Measurements from ENCODE around the gene RASL11A.
"Not testable (repeated sequence)": the region's sequence is repeated elsewhere in the genome, so short reads cannot be mapped to it uniquely, and the experiment has no call there.

The RASL11A gene

GRCh38 chr13:27273658-27274425 is 3.2 kb downstream of the RASL11A start:
- Mint-ChIP-seq H3K4me3 (no peak overlapping the region), H3K4me1 (peaks cover 12% of the 10 kb centered on the region), H3K36me3 (ENCODE audit: insufficient read depth) (peaks cover 3% of the 10 kb centered on the region), H3K9me3 (no peaks in the 10 kb centered on the region), H3K27ac (ENCODE audit: low read depth) (no peak overlapping the region), H3K27me3 (peaks cover 25% of the 10 kb centered on the region)
- ATAC-seq (replicated peaks; ENCODE audit: extremely low read depth, poor library complexity, severe bottlenecking) (no peak), DNase-seq (ENCODE audit: low spot score in 2 of 2) (no peak)

GRCh38 chr13:27274631-27275030 is 4.0 kb downstream of the RASL11A start:
- no peak for DNase-seq (ENCODE audit: low spot score in 2 of 2)
- Mint-ChIP-seq H3K27me3 (peaks cover 25% of the 10 kb centered on the region), H3K4me1 (peaks cover 12% of the 10 kb centered on the region), H3K36me3 (ENCODE audit: insufficient read depth) (peaks cover 3% of the 10 kb centered on the region), H3K9me3 (no peaks in the 10 kb centered on the region), H3K27ac (ENCODE audit: low read depth) (no peak overlapping the region), H3K4me3 (no peak overlapping the region)
- no peak for ATAC-seq (replicated peaks; ENCODE audit: extremely low read depth, poor library complexity, severe bottlenecking)

- DNase-seq (ENCODE audit: low spot score in 2 of 2) (no peak), ATAC-seq (replicated peaks; ENCODE audit: extremely low read depth, poor library complexity, severe bottlenecking) (no peak)
- H3K27me3 Mint-ChIP-seq: peaks cover 25% of the 10 kb centered on the region
- peaks cover 1% of the 10 kb centered on the region for H3K36me3 Mint-ChIP-seq (ENCODE audit: insufficient read depth)
- H3K27ac Mint-ChIP-seq (ENCODE audit: low read depth): no peak overlapping the region
- H3K9me3 Mint-ChIP-seq: no peaks in the 10 kb centered on the region
- H3K4me3 Mint-ChIP-seq: no peak overlapping the region
- peaks cover 5% of the 10 kb centered on the region for H3K4me1 Mint-ChIP-seq
Observed at GRCh38 chr13:27276188-27276587, 5.6 kb downstream of the RASL11A start.

- DNase-seq (ENCODE audit: low spot score in 2 of 2): no peak
- Mint-ChIP-seq H3K9me3 (no peaks in the 10 kb centered on the region), H3K36me3 (ENCODE audit: insufficient read depth) (no peaks in the 10 kb centered on the region), H3K4me1 (no peaks in the 10 kb centered on the region), H3K27me3 (peaks cover 19% of the 10 kb centered on the region), H3K27ac (ENCODE audit: low read depth) (no peak overlapping the region), H3K4me3 (no peak overlapping the region)
- no peak for ATAC-seq (replicated peaks; ENCODE audit: extremely low read depth, poor library complexity, severe bottlenecking)
Observed at GRCh38 chr13:27279506-27279905, 8.9 kb downstream of the RASL11A start.

DNA sequence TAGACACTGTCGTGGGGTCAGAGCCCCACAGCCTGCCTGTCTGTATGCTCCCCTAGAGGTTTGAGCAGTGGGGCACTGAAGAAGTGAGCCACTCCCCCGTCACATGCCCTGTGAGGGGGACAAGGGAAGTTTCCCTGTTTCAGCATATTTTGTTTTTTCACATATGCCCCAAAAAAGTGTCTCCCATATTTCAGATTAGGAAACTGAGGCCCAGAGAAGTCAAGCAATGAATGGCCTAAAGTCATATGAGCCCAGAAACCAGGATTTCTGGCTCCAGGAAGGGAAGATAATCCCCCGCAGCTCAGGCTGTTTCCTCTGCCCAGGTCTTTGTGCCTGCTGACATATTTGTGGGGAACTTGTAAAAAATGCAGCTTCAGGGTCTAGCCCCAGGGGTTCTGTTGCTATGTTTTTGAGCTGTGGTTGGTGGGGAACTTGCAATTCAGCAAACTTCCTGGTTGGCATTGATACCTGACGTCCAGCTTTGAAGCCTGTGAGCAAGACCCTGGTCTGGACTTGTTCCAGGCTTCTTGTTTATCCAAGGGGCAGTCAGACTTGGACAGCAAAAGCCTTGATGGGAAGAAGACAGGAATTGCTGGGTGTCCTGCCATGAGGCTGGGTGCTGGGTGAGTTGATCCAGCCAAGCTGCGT is 9.5 kb downstream of the RASL11A start:
- H3K4me1 Mint-ChIP-seq: no peaks in the 10 kb centered on the region

GRCh38 chr13:27280841-27281240 is 10.2 kb downstream of the RASL11A start:
- DNase-seq (ENCODE audit: low spot score in 2 of 2): no peak
- no peaks in the 10 kb centered on the region for H3K36me3 Mint-ChIP-seq (ENCODE audit: insufficient read depth)
- no peaks in the 10 kb centered on the region for H3K4me1 Mint-ChIP-seq
- peaks cover 13% of the 10 kb centered on the region for H3K27me3 Mint-ChIP-seq
- ATAC-seq (replicated peaks; ENCODE audit: extremely low read depth, poor library complexity, severe bottlenecking): no peak
- H3K9me3 Mint-ChIP-seq: no peaks in the 10 kb centered on the region
- no peak overlapping the region for H3K4me3 Mint-ChIP-seq
- no peak overlapping the region for H3K27ac Mint-ChIP-seq (ENCODE audit: low read depth)

More for the DNA sequence above, 9.5 kb downstream of the RASL11A start:
- H3K36me3 Mint-ChIP-seq (ENCODE audit: insufficient read depth): no peaks in the 10 kb centered on the region
- DNase-seq (ENCODE audit: low spot score in 2 of 2) (no peak), ATAC-seq (replicated peaks; ENCODE audit: extremely low read depth, poor library complexity, severe bottlenecking) (no peak)
- H3K27me3 Mint-ChIP-seq: peaks cover 13% of the 10 kb centered on the region
- no peak overlapping the region for H3K27ac Mint-ChIP-seq (ENCODE audit: low read depth)
- H3K9me3 Mint-ChIP-seq: no peaks in the 10 kb centered on the region
- no peak overlapping the region for H3K4me3 Mint-ChIP-seq

DNA sequence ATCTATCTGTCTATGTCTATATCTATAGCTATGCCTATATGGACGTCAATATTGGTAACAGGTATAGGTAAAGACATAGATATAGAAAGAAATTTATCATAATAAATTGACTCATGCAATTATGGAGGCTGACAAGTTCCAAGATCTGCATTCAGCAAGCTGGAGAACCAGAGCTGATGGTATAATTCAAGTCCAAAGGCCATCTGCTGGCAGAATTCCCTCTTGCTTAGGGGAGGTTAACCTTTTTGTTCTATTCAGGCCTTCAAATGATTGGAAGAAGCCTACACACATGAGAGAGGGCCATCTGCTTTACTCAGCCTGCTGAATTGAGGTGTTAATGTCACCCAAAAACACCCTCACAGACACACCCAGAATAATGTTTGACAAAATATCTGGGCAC is 10.8 kb downstream of the RASL11A start:
- ATAC-seq (replicated peaks; ENCODE audit: extremely low read depth, poor library complexity, severe bottlenecking) (no peak), DNase-seq (ENCODE audit: low spot score in 2 of 2) (no peak)
- Mint-ChIP-seq H3K4me1 (no peaks in the 10 kb centered on the region), H3K36me3 (ENCODE audit: insufficient read depth) (no peaks in the 10 kb centered on the region), H3K27me3 (peaks cover 14% of the 10 kb centered on the region), H3K27ac (ENCODE audit: low read depth) (no peak overlapping the region), H3K9me3 (no peaks in the 10 kb centered on the region), H3K4me3 (no peak overlapping the region)

DNA sequence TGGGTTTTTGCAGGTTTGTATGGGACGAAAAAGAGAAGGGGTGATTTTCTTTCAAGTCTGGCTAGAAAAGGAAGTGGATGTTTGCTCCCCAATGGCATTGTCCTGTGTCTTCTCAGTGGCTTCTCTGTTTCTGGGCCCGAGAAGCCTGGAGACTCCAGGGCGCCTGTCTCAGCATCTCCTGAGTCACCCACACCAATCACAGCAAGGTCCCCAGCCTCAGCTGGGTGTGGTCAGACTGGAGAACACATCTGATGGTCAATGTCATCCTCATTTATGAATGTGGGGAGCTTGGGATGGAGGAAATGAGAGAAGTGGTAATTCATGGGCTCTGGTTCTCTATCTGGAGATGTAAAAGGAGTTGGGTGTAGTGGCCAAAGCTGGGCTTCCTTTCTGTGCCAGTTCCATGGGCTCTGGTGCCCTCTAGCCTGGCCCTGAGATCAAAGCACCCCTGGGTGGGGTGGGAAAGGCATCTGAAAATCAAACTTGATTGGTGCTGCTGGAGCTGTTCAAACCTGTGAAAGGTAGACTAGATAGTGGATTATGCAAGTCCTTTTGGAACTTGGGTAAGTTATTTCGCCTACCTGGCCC is 13.4 kb downstream of the RASL11A start:
- Mint-ChIP-seq H3K9me3 (no peaks in the 10 kb centered on the region), H3K27ac (ENCODE audit: low read depth) (no peak overlapping the region), H3K36me3 (ENCODE audit: insufficient read depth) (no peaks in the 10 kb centered on the region), H3K27me3 (peaks cover 20% of the 10 kb centered on the region), H3K4me3 (no peak overlapping the region), H3K4me1 (no peaks in the 10 kb centered on the region)
- no peak for DNase-seq (ENCODE audit: low spot score in 2 of 2)
- ATAC-seq (replicated peaks; ENCODE audit: extremely low read depth, poor library complexity, severe bottlenecking): no peak

DNA sequence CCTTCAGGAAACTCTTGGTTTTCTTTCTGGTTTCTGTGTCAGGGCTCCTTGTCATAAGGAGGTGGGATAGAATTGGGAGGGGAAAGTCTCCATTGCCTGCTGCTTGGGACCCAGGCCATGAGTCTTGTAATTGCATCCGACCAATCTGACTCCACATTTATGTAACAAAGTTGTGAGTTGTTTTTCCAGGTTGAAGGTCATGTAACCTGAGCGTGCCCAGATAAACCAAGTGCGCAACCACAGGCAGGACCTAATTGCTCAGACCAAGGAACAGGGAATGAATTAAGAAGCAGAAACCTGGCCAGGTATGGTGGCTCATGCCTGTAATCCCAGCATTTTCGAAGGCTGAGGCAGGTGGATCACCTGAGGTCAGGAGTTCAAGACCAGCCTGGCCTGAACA is 17.8 kb downstream of the RASL11A start:
- no peak overlapping the region for H3K27ac Mint-ChIP-seq (ENCODE audit: low read depth)
- H3K4me1 Mint-ChIP-seq: peaks cover 4% of the 10 kb centered on the region
- no peak overlapping the region for H3K4me3 Mint-ChIP-seq
- no peak for DNase-seq (ENCODE audit: low spot score in 2 of 2)
- no peaks in the 10 kb centered on the region for H3K9me3 Mint-ChIP-seq
- ATAC-seq (replicated peaks; ENCODE audit: extremely low read depth, poor library complexity, severe bottlenecking): no peak
- H3K36me3 Mint-ChIP-seq (ENCODE audit: insufficient read depth): no peaks in the 10 kb centered on the region
- peaks cover 44% of the 10 kb centered on the region for H3K27me3 Mint-ChIP-seq

DNA sequence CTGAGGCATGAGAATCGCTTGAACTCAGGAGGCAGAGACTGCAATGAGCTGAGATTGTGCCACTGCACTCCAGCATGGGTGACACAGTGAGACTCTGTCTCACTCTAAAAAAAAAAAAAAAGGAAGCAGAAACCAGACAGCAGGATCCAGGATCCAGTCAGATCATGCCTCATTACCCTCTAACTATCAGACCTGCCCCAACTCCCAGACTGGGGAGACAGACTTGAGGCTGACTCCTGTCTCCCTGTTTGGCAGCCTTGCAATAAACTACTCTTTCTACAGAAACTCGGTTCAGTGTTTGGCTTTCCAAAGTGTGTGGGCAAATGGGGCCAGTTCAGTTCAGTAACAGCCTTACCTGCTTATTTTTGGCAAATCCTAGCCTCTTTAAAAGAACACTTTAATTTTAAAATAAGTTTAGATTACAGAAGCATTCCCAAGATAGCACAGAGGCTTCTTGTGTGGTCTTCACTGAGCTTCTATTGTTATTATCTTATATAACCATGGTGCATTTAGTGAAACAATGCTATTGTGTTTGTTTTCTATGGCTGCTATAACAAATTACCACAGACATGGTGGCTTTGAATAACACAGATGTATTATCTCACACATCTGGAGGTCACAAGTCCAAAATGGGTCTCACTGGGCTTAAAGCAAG is 18.5 kb downstream of the RASL11A start:
- no peak for ATAC-seq (replicated peaks; ENCODE audit: extremely low read depth, poor library complexity, severe bottlenecking)
- peaks cover 8% of the 10 kb centered on the region for H3K4me1 Mint-ChIP-seq

DNA sequence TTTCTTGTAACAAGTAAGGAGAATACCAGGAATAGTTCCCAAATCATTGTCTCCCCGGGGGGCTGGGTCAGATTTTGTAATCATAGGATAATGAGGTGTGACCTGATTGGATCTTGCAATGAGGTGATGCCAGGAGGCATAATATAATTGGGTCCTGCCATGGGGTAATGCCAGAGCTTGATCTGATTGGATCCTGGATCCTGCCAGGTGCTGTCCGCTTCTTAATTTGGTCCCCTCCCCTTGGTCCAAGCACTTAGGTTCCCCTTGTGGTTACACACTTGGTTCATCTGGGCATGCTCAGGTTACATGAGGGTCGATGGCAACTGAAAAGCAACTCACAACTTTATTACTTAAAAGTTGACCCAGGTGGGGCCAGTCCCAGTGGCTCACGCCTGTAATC is 20.1 kb downstream of the RASL11A start:
- DNase-seq (ENCODE audit: low spot score in 2 of 2): no peak
- no peak overlapping the region for H3K4me3 Mint-ChIP-seq
- H3K27ac Mint-ChIP-seq (ENCODE audit: low read depth): no peak overlapping the region
- H3K9me3 Mint-ChIP-seq: no peaks in the 10 kb centered on the region
- H3K36me3 Mint-ChIP-seq (ENCODE audit: insufficient read depth): no peaks in the 10 kb centered on the region
- H3K4me1 Mint-ChIP-seq: peaks cover 8% of the 10 kb centered on the region
- no peak for ATAC-seq (replicated peaks; ENCODE audit: extremely low read depth, poor library complexity, severe bottlenecking)
- peaks cover 44% of the 10 kb centered on the region for H3K27me3 Mint-ChIP-seq

More for the DNA sequence above, 18.5 kb downstream of the RASL11A start:
- no peak overlapping the region for H3K4me3 Mint-ChIP-seq
- H3K9me3 Mint-ChIP-seq: no peaks in the 10 kb centered on the region
- no peak for DNase-seq (ENCODE audit: low spot score in 2 of 2)
- no peaks in the 10 kb centered on the region for H3K36me3 Mint-ChIP-seq (ENCODE audit: insufficient read depth)
- H3K27ac Mint-ChIP-seq (ENCODE audit: low read depth): no peak overlapping the region
- H3K27me3 Mint-ChIP-seq: peaks cover 51% of the 10 kb centered on the region

GRCh38 chr13:27291967-27292366 is 21.3 kb downstream of the RASL11A start:
- H3K9me3 Mint-ChIP-seq; ATAC-seq (replicated peaks; ENCODE audit: extremely low read depth, poor library complexity, severe bottlenecking); H3K4me1 Mint-ChIP-seq; DNase-seq (ENCODE audit: low spot score in 2 of 2); H3K27ac Mint-ChIP-seq (ENCODE audit: low read depth); H3K36me3 Mint-ChIP-seq (ENCODE audit: insufficient read depth); H3K4me3 Mint-ChIP-seq: not testable (repeated sequence)
- peaks cover 42% of the 10 kb centered on the region for H3K27me3 Mint-ChIP-seq

Measured in central memory CD8-positive, alpha-beta T cell (primary cell).